ENCODE results near the gene SLC44A3.

Gene SLC44A3

DNA sequence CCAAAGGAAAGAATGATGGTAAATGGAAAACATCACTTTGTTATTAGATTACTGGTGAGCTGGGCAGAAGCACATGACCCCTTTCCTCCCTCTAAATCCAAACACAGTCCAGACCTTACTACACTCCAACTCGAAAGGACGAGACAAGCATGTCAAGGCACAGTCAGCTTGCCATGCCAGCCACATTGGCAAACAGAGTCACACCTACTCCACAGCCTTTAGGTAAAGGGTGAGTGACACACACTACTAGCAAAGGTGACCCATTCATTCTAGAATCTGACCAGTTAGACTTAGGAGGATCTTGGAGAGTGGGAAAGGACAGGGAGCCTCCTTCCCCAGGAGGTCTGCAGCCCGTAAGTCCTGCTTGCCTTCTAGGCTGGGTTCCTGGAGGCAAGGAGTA lies 3.0 kb downstream of the SLC44A3 start:
- H3K79me2 ChIP-seq (ENCODE audit: low read length), result no peaks in the 10 kb centered on the region
- no peak overlapping the region for H3K27ac ChIP-seq (ENCODE audit: low read length)
- H4K20me1 ChIP-seq (ENCODE audit: insufficient read depth, low read length), result no peaks in the 10 kb centered on the region
- no peak overlapping the region for H3K4me2 ChIP-seq (ENCODE audit: low read depth, low read length)
- DNase-seq, result no peak
- H3K27me3 ChIP-seq (replicated peaks; ENCODE audit: insufficient read depth, low read length), result no peaks in the 10 kb centered on the region
- TF ChIP-seq EZH2phosphoT487 (IDR thresholded peaks at IDR 0.05; ENCODE audit: low read length) (no peak), EZH2 (optimal IDR thresholded peaks at IDR 0.05; ENCODE audit: low read depth, low read length) (no peak)
- TF ChIP-seq, protein P1, sequence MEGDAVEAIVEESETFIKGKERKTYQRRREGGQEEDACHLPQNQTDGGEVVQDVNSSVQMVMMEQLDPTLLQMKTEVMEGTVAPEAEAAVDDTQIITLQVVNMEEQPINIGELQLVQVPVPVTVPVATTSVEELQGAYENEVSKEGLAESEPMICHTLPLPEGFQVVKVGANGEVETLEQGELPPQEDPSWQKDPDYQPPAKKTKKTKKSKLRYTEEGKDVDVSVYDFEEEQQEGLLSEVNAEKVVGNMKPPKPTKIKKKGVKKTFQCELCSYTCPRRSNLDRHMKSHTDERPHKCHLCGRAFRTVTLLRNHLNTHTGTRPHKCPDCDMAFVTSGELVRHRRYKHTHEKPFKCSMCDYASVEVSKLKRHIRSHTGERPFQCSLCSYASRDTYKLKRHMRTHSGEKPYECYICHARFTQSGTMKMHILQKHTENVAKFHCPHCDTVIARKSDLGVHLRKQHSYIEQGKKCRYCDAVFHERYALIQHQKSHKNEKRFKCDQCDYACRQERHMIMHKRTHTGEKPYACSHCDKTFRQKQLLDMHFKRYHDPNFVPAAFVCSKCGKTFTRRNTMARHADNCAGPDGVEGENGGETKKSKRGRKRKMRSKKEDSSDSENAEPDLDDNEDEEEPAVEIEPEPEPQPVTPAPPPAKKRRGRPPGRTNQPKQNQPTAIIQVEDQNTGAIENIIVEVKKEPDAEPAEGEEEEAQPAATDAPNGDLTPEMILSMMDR (IDR thresholded peaks at IDR 0.05; ENCODE audit: low read length), result no peak
- no peaks in the 10 kb centered on the region for H3K9me3 ChIP-seq (replicated peaks; ENCODE audit: insufficient read depth, low read length)
- no peak overlapping the region for H3K9ac ChIP-seq (ENCODE audit: low read length)
- no peaks in the 10 kb centered on the region for H3K4me1 ChIP-seq (ENCODE audit: low read length)
- no peak overlapping the region for H2AFZ ChIP-seq (ENCODE audit: low read length)
- H3K9me2 ChIP-seq (replicated peaks; ENCODE audit: insufficient read depth, low read length), result no peaks in the 10 kb centered on the region
- H3K4me3 ChIP-seq (ENCODE audit: low read length), result no peak overlapping the region
- no peaks in the 10 kb centered on the region for H3K36me3 ChIP-seq (replicated peaks; ENCODE audit: insufficient read depth, low read length)
- H3F3A ChIP-seq (ENCODE audit: insufficient read depth, low read length), result no peaks in the 10 kb centered on the region

DNA sequence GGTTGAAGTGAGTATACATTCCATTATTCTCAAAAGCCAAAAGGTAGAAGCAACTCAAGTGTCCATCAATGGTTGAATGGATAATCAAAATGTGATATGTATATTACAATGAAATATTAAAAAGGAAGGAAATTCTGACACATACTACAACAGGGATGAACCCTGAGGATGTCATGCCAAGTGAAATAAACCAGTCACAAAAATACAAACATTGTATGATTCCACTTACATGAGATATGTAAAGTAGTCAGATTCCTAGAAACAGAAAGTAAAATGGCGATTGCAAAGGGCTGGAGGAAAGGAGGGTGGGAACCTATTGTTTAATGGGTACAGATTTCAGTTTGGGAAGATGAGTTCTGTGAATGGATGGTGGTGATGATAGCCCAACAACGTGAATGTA lies 5.8 kb downstream of the SLC44A3 start:
- no peak overlapping the region for H3K4me3 ChIP-seq (ENCODE audit: low read length)
- no peaks in the 10 kb centered on the region for H3K36me3 ChIP-seq (replicated peaks; ENCODE audit: insufficient read depth, low read length)
- no peak overlapping the region for H3K27ac ChIP-seq (ENCODE audit: low read length)
- H4K20me1 ChIP-seq (ENCODE audit: insufficient read depth, low read length), result no peaks in the 10 kb centered on the region
- no peak overlapping the region for H3K4me2 ChIP-seq (ENCODE audit: low read depth, low read length)
- DNase-seq, result no peak
- no peaks in the 10 kb centered on the region for H3F3A ChIP-seq (ENCODE audit: insufficient read depth, low read length)
- no peak overlapping the region for H2AFZ ChIP-seq (ENCODE audit: low read length)
- TF ChIP-seq, protein P1 (IDR thresholded peaks at IDR 0.05; ENCODE audit: low read length), result no peak
- no peak for TF ChIP-seq EZH2 (optimal IDR thresholded peaks at IDR 0.05; ENCODE audit: low read depth, low read length)
- no peak for TF ChIP-seq EZH2phosphoT487 (IDR thresholded peaks at IDR 0.05; ENCODE audit: low read length)
- no peak overlapping the region for H3K9ac ChIP-seq (ENCODE audit: low read length)
- no peaks in the 10 kb centered on the region for H3K79me2 ChIP-seq (ENCODE audit: low read length)
- no peaks in the 10 kb centered on the region for H3K9me2 ChIP-seq (replicated peaks; ENCODE audit: insufficient read depth, low read length)
- H3K4me1 ChIP-seq (ENCODE audit: low read length), result no peaks in the 10 kb centered on the region
- H3K9me3 ChIP-seq (replicated peaks; ENCODE audit: insufficient read depth, low read length), result no peaks in the 10 kb centered on the region
- no peaks in the 10 kb centered on the region for H3K27me3 ChIP-seq (replicated peaks; ENCODE audit: insufficient read depth, low read length)

DNA sequence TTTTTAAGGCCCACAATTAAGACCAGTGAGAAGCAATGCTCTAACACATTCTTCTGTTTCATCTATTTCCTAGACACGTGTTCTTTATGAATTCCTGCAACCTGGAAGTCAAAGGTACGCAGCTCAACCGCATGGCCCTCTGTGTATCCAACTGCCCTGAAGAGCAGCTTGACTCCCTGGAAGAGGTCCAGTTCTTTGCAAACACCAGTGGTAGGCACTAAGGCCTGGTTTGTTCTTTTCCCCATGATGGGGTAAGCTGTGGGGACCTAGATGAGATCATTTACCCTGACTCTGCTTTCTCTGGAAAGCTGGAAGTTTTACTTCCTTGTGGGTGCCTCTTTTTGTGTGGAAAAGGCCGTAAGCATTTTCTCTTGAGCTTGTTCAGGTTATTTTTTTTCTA lies 7.3 kb downstream of the SLC44A3 start:
- TF ChIP-seq EZH2phosphoT487 (IDR thresholded peaks at IDR 0.05; ENCODE audit: low read length) (no peak), EZH2 (optimal IDR thresholded peaks at IDR 0.05; ENCODE audit: low read depth, low read length) (no peak)
- TF ChIP-seq, protein P1 (IDR thresholded peaks at IDR 0.05; ENCODE audit: low read length), result no peak
- Histone ChIP-seq H3K9me3 (replicated peaks; ENCODE audit: insufficient read depth, low read length) (no peaks in the 10 kb centered on the region), H3K27ac (ENCODE audit: low read length) (no peak overlapping the region), H3F3A (ENCODE audit: insufficient read depth, low read length) (no peaks in the 10 kb centered on the region), H4K20me1 (ENCODE audit: insufficient read depth, low read length) (no peaks in the 10 kb centered on the region), H3K36me3 (replicated peaks; ENCODE audit: insufficient read depth, low read length) (no peaks in the 10 kb centered on the region), H3K4me2 (ENCODE audit: low read depth, low read length) (no peak overlapping the region), H3K27me3 (replicated peaks; ENCODE audit: insufficient read depth, low read length) (no peaks in the 10 kb centered on the region), H3K4me3 (ENCODE audit: low read length) (no peak overlapping the region), H3K79me2 (ENCODE audit: low read length) (no peaks in the 10 kb centered on the region), H3K4me1 (ENCODE audit: low read length) (no peaks in the 10 kb centered on the region), H2AFZ (ENCODE audit: low read length) (no peak overlapping the region), H3K9me2 (replicated peaks; ENCODE audit: insufficient read depth, low read length) (no peaks in the 10 kb centered on the region), H3K9ac (ENCODE audit: low read length) (no peak overlapping the region)
- no peak for DNase-seq
